Smooth muscle cell (in vitro differentiated cells): Measurements from ENCODE around the gene ZSWIM4. TPM values are rescaled to one million over a fixed set of nuclear protein-coding genes. Genes with fewer than 3 reads are reported as not detected.

Source experiments
- DNase-seq: peaks from one replicate; lab custom pipeline; 2025; ENCODE audit not compliant: unreplicated experiment; lab: John Stamatoyannopoulos, UW
- H2AFZ ChIP-seq: fragments of 200-600 bp; sonication (generic); 2 replicates; pipeline ENCODE4 v1.6.0; 2016; ENCODE audit warnings: antibody characterized with exemption, low read depth, mild to moderate bottlenecking
- H3F3A ChIP-seq: fragments of 200-600 bp; sonication (generic); 2 replicates; pipeline ENCODE4 v1.6.0; 2017; ENCODE audit warnings: antibody characterized with exemption, low read depth
- H3K27ac ChIP-seq: fragments of 200-600 bp; sonication (generic); 2 replicates; pipeline ENCODE4 v1.5.1; 2016; ENCODE audit warnings: low read depth, mild to moderate bottlenecking
- H3K27me3 ChIP-seq: fragments of 200-600 bp; sonication (generic); 2 replicates; pipeline ENCODE4 v1.6.1; 2016; ENCODE audit warnings: low read depth, mild to moderate bottlenecking
- H3K36me3 ChIP-seq: fragments of 200-600 bp; sonication (generic); 2 replicates; pipeline ENCODE4 v1.5.1; 2016; ENCODE audit warnings: low read depth
- H3K4me1 ChIP-seq: fragments of 200-600 bp; sonication (generic); 2 replicates; pipeline ENCODE4 v1.5.1; 2016; ENCODE audit warnings: low read depth
- H3K4me2 ChIP-seq: fragments of 200-600 bp; sonication (generic); 2 replicates; pipeline ENCODE4 v1.6.0; 2016; ENCODE audit warnings: mild to moderate bottlenecking
- H3K4me3 ChIP-seq: fragments of 200-600 bp; sonication (generic); 2 replicates; pipeline ENCODE4 v1.5.1; 2016; ENCODE audit warnings: mild to moderate bottlenecking
- H3K79me2 ChIP-seq: fragments of 200-600 bp; sonication (generic); 2 replicates; pipeline ENCODE4 v1.6.0; 2016; ENCODE audit warnings: low read depth, mild to moderate bottlenecking
- H3K9ac ChIP-seq: fragments of 200-600 bp; sonication (generic); 2 replicates; pipeline ENCODE4 v1.6.0; 2016; ENCODE audit warnings: low read depth
- H3K9me3 ChIP-seq: fragments of 200-600 bp; sonication (generic); replicated peaks from 2 replicates; pipeline ENCODE4 v1.5.1; 2016; ENCODE audit warnings: low read depth
- H4K20me1 ChIP-seq: fragments of 200-600 bp; sonication (generic); 2 replicates; pipeline ENCODE4 v1.6.0; 2016; ENCODE audit warnings: low read depth
- WGBS: methylation state at CpG from one replicate; pipeline ENCODE4 v1.1.7; 2016; ENCODE audit warnings: low lambda C conversion rate; 5-methylcytosine and 5-hydroxymethylcytosine counted together
- polyA plus RNA-seq: library from polyadenylated mRNA; unstranded; fragments of >200 nt; fragmentation: Nextera tagmentation; extraction: Ambion mirVana; gene quantifications from 2 replicates; pipeline ENCODE4 v1.2.1, GENCODE V29; 2016
- total RNA-seq: library from RNA; depleted of rRNA; stranded (reverse); fragments of >200 nt; gene quantifications from 2 replicates; pipeline ENCODE4 v1.2.3, GENCODE V29; 2014
- TF ChIP-seq, protein P1 (sequence below): fragments of 200-600 bp; sonication (generic); IDR thresholded peaks from 2 replicates; pipeline ENCODE4 v1.5.1; 2017; ENCODE audit warnings: borderline replicate concordance, mild to moderate bottlenecking, antibody characterized with exemption; ENCODE audit not compliant: insufficient read depth, poor library complexity, severe bottlenecking

Gene ZSWIM4
- total and polyA plus RNA-seq, 2 experiments from 2014 or later, result 3.0 to 5.8 TPM

DNA sequence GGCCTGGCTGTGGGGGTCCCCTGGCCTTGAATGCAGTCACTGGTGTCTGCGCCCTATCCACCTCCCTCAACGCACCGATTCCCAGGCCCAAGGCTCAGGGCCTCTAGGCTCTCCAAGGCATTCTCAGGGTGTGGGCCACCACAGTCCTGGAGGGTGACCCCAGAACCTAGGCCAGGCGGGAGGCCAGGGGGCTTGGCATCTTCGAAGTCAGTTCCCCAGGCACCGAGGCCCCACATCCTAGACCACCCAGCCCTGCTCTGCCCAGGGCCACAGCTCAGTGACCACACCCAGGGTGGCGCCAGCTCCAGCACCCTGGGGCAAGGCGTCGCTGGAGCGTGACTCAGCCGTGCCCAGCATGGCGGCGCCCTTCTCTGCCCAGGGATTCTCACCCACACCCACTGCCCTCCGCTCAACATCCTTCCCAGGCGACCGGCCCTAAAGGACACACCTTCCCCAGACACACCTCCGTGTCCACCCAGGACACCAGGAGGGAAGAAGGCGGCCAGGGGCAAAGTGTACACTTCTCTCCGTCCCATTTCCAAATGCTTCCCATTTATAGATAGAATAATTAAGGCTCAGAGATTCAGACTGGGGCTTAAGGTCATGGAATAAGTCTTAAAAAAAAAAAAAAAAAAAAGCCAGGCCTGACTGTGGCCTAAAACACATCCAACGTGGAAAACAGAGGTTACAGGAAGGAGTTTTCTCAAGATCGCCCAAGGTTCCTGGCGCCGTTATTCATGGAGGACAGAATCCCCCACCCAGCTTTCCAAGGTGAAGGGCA lies 45.3 kb downstream of the ZSWIM4 start:
- WGBS, result 60% methylated on average over 23 of the region's 23 CpGs
- Histone ChIP-seq H3K9ac (peak overlapping the region; percentile 99), H3K79me2 (peaks cover 76% of the 10 kb centered on the region), H3K4me3 (peak overlapping the region; percentile 94), H3K4me1 (peaks cover 21% of the 10 kb centered on the region), H3K27me3 (no peaks in the 10 kb centered on the region), H3K27ac (peak overlapping the region; percentile 100), H3K4me2 (peak overlapping the region; percentile 87), H3K36me3 (no peaks in the 10 kb centered on the region), H2AFZ (no peak overlapping the region), H3K9me3 (no peaks in the 10 kb centered on the region), H4K20me1 (peaks cover 71% of the 10 kb centered on the region), H3F3A (peaks cover 58% of the 10 kb centered on the region)
- TF ChIP-seq, protein P1, sequence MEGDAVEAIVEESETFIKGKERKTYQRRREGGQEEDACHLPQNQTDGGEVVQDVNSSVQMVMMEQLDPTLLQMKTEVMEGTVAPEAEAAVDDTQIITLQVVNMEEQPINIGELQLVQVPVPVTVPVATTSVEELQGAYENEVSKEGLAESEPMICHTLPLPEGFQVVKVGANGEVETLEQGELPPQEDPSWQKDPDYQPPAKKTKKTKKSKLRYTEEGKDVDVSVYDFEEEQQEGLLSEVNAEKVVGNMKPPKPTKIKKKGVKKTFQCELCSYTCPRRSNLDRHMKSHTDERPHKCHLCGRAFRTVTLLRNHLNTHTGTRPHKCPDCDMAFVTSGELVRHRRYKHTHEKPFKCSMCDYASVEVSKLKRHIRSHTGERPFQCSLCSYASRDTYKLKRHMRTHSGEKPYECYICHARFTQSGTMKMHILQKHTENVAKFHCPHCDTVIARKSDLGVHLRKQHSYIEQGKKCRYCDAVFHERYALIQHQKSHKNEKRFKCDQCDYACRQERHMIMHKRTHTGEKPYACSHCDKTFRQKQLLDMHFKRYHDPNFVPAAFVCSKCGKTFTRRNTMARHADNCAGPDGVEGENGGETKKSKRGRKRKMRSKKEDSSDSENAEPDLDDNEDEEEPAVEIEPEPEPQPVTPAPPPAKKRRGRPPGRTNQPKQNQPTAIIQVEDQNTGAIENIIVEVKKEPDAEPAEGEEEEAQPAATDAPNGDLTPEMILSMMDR, result no peak
- no peak for DNase-seq

DNA sequence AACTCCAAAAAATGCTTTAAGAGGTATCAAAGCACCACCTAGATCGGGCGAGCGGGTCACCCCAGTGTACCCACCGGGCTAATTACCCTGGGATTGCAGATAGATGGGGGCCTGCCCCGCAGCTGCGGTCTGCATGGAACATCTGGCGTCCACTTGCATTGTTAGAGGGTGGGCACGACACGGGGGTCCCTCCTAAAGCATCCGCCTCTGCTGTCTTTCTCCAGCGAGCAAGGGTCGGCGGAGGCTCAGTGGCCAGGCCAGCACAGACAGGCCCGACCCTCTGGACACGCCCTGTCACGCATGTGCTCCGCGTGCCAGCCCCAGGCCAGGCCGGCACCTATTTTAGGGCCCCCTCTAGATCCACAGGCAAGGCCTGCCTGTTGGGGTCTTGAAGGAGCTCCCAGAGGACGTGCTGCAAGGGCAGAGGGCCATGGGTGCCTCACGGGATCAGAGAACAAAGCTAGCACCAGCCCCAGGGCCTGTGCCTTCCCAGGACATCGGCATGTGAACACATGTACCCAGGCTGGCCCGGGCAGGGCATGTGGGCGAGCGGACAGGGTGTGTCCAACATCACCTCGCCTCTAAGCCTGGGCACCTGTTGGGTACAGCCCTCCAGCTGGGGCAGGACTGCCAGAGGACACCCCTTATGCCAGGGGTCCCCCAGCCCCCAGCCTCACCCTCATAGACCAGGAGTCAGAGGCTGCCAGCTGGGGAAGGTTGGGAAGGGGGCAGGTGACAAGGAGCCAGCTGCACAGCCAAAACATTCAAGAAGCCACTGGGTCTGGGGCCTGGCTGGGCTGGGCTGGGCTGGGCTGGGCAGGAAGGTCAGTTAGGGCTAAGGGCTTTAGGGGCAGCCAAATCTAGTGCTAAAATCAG lies 46.1 kb downstream of the ZSWIM4 start:
- TF ChIP-seq, protein P1, result no peak
- Histone ChIP-seq H3K4me1 (peaks cover 21% of the 10 kb centered on the region), H4K20me1 (peaks cover 63% of the 10 kb centered on the region), H2AFZ (no peak overlapping the region), H3F3A (peaks cover 57% of the 10 kb centered on the region), H3K27me3 (no peaks in the 10 kb centered on the region), H3K9me3 (no peaks in the 10 kb centered on the region), H3K79me2 (peaks cover 67% of the 10 kb centered on the region), H3K4me3 (peak overlapping the region; percentile 94), H3K4me2 (peak overlapping the region; percentile 87), H3K27ac (peak overlapping the region; percentile 100), H3K9ac (peak overlapping the region; percentile 99), H3K36me3 (no peaks in the 10 kb centered on the region)
- DNase-seq, result no peak
- WGBS, result 55% methylated on average over 26 of the region's 26 CpGs

DNA sequence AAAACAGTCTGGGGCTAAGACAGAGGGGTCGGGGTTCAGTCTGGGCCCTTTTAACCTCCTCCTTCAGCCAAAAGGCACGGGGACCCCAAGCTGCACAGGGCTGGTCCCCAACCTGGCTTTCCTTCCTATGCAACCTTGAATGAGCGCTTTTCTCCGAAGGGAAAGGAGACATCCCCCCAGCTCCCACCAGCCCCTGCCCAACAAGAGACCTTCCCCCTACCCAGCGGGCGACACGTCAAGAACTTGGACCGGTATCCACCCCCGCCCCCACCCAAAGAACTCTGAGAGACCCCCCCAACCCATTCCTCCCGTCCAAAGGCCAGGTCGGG lies 46.7 kb downstream of the ZSWIM4 start:
- H3K27me3 ChIP-seq, result no peaks in the 10 kb centered on the region
- peaks cover 57% of the 10 kb centered on the region for H4K20me1 ChIP-seq
- TF ChIP-seq, protein P1, result no peak
- H3K36me3 ChIP-seq, result no peaks in the 10 kb centered on the region
- peak overlapping the region; percentile 100 for H3K27ac ChIP-seq
- H3K4me2 ChIP-seq, result peak overlapping the region; percentile 87
- DNase-seq, result no peak
- H3K4me3 ChIP-seq, result peak overlapping the region; percentile 94
- peaks cover 53% of the 10 kb centered on the region for H3F3A ChIP-seq
- no peaks in the 10 kb centered on the region for H3K9me3 ChIP-seq
- H3K9ac ChIP-seq, result peak overlapping the region; percentile 99
- peaks cover 61% of the 10 kb centered on the region for H3K79me2 ChIP-seq
- peaks cover 24% of the 10 kb centered on the region for H3K4me1 ChIP-seq
- 19% methylated on average over 7 of the region's 11 CpGs for WGBS
- no peak overlapping the region for H2AFZ ChIP-seq
